GM19351 (cell line): ENCODE data around the gene KLRF1.
"Not testable (repeated sequence)": the region's sequence is repeated elsewhere in the genome, so short reads cannot be mapped to it uniquely, and the experiment has no call there.

Source experiments
- ATAC-seq: cut with Tn5 transposase; IDR thresholded peaks from one replicate; pipeline ENCODE4 v1.9.1; 2021; ENCODE audit warnings: mild to moderate bottlenecking, moderate library complexity; ENCODE audit not compliant: unreplicated experiment

Gene KLRF1

GRCh38 chr12:9869307-9870161 lies 42.3 kb downstream of the KLRF1 start, which contains the start of gene CLEC2B:
CLEC2B (minus strand) TSS chr12:9869354.
- ATAC-seq: peak; percentile 54

DNA sequence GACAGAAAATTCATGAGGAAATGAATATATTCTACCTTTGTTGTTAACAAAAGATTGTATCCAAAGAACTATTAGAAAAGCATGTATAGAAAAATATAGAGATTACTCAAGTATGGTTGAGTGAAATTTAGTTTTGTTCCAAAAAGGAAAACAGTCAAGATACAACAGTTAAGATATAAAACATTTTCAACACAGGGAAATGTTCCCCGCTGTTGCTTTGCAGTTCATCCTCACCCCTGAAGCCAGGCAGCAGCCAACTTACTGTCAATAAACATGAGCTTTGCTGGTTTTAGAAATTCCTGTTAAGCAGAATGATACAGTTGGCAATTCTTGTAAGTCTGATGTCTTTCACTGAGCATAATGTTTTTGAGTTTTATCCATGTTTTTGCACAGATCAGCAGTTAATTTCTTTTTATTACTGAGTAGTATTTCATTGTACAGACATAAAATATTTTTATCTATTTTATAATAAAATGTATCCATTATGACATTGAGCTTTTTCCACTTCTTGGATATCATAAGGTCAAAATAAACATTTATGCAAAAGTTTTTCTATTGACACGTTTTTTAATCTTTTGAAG lies 43.1 kb downstream of the KLRF1 start:
- ATAC-seq: no peak

GRCh38 chr12:9872162-9872561 lies 44.9 kb downstream of the KLRF1 start:
- ATAC-seq: no peak

- ATAC-seq: no peak
Observed at GRCh38 chr12:9872742-9873141, 45.5 kb downstream of the KLRF1 start.

DNA sequence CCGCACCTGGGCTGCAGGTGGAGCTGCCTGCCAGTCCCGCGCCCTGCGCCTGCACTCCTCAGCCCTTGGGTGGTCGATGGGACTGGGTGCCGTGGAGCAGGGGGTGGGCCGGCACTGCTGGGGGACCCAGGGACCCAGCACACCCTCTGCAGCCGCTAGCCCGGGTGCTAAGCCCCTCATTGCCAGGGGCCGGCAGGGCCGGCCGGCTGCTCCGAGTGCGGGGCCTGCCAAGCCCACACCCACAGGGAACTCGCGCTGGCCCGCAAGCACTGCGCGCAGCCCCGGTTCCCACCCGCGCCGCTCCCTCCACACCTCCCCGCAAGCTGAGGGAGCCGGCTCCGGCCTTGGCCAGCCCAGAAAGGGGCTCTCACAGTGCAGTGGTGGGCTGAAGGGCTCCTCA lies 48.8 kb downstream of the KLRF1 start:
- ATAC-seq: not testable (repeated sequence)

DNA sequence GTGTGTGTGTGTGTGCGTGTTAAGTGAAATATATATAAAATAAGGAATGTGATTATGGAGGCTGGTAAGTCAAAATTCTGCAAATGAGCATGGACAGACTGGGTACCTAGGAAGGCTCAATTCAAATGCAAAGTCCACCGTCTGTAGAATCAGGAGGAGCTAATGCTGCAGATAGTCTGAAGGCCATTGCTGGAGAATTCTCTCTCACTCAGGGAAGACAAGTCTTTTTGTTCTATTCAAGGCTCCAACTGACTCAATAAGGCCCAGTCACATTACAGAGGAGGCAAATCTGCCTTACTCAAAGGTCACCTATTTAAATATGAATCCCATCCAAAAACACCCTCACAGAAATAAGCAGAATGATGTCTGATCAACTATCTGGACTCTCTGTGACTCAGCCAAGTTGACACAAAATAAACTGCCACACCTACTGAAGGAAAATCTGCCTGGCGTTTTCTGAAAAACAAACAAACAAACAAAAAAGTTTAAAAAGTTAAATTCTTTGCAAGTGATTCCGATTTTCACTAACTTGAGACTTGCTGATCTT lies 53.3 kb downstream of the KLRF1 start:
- no peak for ATAC-seq

DNA sequence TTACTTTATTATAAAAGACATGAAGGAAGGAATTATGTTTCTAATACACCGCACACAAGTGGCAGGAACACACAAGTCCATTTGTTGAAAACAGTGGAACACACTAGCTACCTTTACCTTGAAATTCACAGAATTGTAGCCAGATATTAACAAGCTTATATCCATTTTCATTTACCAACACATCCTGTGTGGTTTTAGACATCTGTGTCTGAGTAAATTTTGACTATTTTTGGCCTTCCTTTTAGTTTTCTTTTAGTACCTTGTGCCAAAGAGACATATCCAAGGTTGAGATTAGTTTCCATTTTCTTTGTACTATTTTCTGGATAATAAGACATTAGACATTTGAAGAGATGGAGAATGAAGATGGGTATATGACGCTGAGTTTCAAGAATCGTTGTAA lies 54.0 kb downstream of the KLRF1 start, which contains the start of gene KLRF2:
KLRF2 (plus strand) TSS at position 244 of the 400 bp plus-strand sequence; CDS start at position 351, 107 bp downstream.
- ATAC-seq: no peak

GRCh38 chr12:9881988-9882387 lies 54.7 kb downstream of the KLRF1 start:
- ATAC-seq: no peak

DNA sequence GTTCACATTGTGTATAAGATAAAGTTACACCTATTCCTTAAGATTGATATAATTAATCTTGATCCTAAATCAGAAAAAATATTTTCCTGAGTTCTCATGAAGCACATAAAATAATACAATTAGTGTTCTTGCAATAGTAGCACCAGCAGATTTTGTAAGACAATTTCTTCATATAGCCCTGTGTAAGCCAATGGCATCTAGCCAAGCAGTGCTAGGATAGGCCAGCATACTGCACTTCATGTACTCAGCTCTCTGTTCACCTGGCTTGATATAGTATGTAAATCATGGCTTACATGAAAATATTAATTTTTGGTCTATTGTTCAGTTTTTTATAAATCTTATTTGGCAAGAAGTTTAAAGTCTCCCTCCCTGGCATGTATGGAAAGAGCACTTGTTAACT lies 55.9 kb downstream of the KLRF1 start:
- ATAC-seq: no peak

- no peak for ATAC-seq
Observed at GRCh38 chr12:9888665-9889273, 61.5 kb downstream of the KLRF1 start.
